ENCODE data around the gene BCAP31. TPM values are rescaled to one million over a fixed set of nuclear protein-coding genes. Genes with fewer than 3 reads are reported as not detected.

BCAP31 gene
- total and polyA plus RNA-seq, 12 donors, result 70.2 to 164 (median 85.4) TPM

GRCh38 chrX:153688071-153688470 lies 36.1 kb downstream of the BCAP31 start:
- ATAC-seq (no peak), DNase-seq (no peak)
- Histone ChIP-seq H3K36me3 (no peaks in the 10 kb centered on the region), H3K4me1 (peaks cover 0 to 23% (median 0%) of the 10 kb centered on the region in 9 donors), H3K4me3 (no peak overlapping the region), H3K27me3 (peaks cover 0 to 54% (median 0%) of the 10 kb centered on the region in 7 donors), H3K9me3 (no peaks in the 10 kb centered on the region), H3K27ac (no peak overlapping the region)
- TF ChIP-seq, protein P1, sequence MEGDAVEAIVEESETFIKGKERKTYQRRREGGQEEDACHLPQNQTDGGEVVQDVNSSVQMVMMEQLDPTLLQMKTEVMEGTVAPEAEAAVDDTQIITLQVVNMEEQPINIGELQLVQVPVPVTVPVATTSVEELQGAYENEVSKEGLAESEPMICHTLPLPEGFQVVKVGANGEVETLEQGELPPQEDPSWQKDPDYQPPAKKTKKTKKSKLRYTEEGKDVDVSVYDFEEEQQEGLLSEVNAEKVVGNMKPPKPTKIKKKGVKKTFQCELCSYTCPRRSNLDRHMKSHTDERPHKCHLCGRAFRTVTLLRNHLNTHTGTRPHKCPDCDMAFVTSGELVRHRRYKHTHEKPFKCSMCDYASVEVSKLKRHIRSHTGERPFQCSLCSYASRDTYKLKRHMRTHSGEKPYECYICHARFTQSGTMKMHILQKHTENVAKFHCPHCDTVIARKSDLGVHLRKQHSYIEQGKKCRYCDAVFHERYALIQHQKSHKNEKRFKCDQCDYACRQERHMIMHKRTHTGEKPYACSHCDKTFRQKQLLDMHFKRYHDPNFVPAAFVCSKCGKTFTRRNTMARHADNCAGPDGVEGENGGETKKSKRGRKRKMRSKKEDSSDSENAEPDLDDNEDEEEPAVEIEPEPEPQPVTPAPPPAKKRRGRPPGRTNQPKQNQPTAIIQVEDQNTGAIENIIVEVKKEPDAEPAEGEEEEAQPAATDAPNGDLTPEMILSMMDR (IDR thresholded peaks at IDR 0.05), result no peak
- WGBS, 2 donors, result 0% methylated on average over 36 of the region's 69 CpGs; no CpG with 5 or more reads in 1 of the 2 donors
- intact Hi-C loops (cut with DNase I), result loop anchor here in 1 of 10 donors (1.0 kb wide), 1 partner anchor 37 kb away; no protein-coding TSS in a partner anchor

GRCh38 chrX:153687121-153688039 lies 36.8 kb downstream of the BCAP31 start, which contains the start of gene SLC6A8:
TSS of gene SLC6A8 (plus strand) at chrX:153687926. CDS start at chrX:153688575, 649 bp downstream.
- H3K4me3 ChIP-seq, result peak within 1 kb of the TSS; percentile 14 to 53 (median 47)
- ATAC-seq (peak; percentile 45 to 76 (median 68)), DNase-seq (peak; percentile 73 to 80)
- peak within 1 kb of the TSS in 9 of 10 donors; percentile 70 to 82 (median 77) for H3K27ac ChIP-seq
- H3K27me3 ChIP-seq, result peaks cover 0 to 58% (median 0%) of the 10 kb centered on the region in 7 donors
- intact Hi-C loops (cut with DNase I), result loop anchor here in 1 of 10 donors (1.0 kb wide), 1 partner anchor 36 kb away; no protein-coding TSS in a partner anchor
- no peaks in the 10 kb centered on the region for H3K36me3 ChIP-seq
- no peaks in the 10 kb centered on the region for H3K9me3 ChIP-seq
- peaks cover 0 to 17% (median 0%) of the 10 kb centered on the region in 9 donors for H3K4me1 ChIP-seq
- 2 to 5% methylated on average over 4 to 42 of the region's 66 CpGs for WGBS, 2 donors
- TF ChIP-seq, protein P1 (IDR thresholded peaks at IDR 0.05), result peak in 8 of 9 donors; percentile 11 to 55 (median 40)

- ATAC-seq (peak in 1 of 8 donors; percentile 12), DNase-seq (no peak)
- H3K4me1 ChIP-seq, result peaks cover 0 to 15% (median 0%) of the 10 kb centered on the region in 9 donors
- no peak overlapping the region for H3K4me3 ChIP-seq
- 45 to 47% methylated on average over 9 of the region's 9 CpGs for WGBS, 2 donors
- TF ChIP-seq, protein P1 (IDR thresholded peaks at IDR 0.05), result no peak
- H3K9me3 ChIP-seq, result no peaks in the 10 kb centered on the region
- intact Hi-C loops (cut with DNase I), result no loop called here
- no peaks in the 10 kb centered on the region for H3K36me3 ChIP-seq
- peaks cover 0 to 60% (median 0%) of the 10 kb centered on the region in 7 donors for H3K27me3 ChIP-seq
- H3K27ac ChIP-seq, result no peak overlapping the region
Observed at GRCh38 chrX:153686711-153687110, 37.5 kb downstream of the BCAP31 start.
